Measurements from ENCODE around the gene MOG. TPM values are rescaled to one million over a fixed set of nuclear protein-coding genes. Genes with fewer than 3 reads are reported as not detected.

The MOG gene
- polyA plus RNA-seq, 3 donors: not detected

DNA sequence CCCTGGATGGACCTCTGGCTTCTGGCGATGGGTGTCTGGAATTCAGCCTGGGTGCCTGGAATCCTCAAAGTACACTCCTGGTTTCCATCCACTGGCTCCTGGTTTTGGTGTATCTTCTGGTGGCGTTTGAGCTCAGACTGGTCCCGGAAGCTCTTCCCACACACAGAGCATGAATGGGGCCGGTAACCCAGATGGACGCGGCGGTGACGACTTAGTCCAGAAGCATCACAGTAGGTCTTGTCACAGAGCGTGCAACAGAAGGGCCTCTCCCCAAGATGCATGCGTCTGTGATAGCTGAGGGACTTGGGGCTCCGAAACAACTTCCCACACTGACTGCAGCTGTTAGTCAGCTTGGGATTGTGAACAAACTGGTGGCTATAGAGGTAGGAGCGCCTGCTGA, 16.3 kb downstream of the MOG start:
- Histone ChIP-seq H3K9ac (ENCODE audit: insufficient read depth, low read length, poor library complexity, severe bottlenecking) (no peak overlapping the region), H2AFZ (ENCODE audit: insufficient read depth, low read depth, low read length, poor library complexity, severe bottlenecking) (no peak overlapping the region), H3K9me3 (replicated peaks in 1 of 2; ENCODE audit: control insufficient read depth in 1 of 2, insufficient read depth in 1 of 2, low read length in 2 of 2) (no peaks in the 10 kb centered on the region), H3K79me2 (ENCODE audit: insufficient read depth, low read length) (no peaks in the 10 kb centered on the region), H3K27ac (ENCODE audit: low read depth in 1 of 2, low read length in 2 of 2) (no peak overlapping the region), H4K20me1 (ENCODE audit: insufficient read depth, low read length) (no peaks in the 10 kb centered on the region), H3K4me3 (replicated peaks in 1 of 3; ENCODE audit: low read depth in 2 of 3, low read length in 3 of 3) (no peak overlapping the region), H3K27me3 (ENCODE audit: control insufficient read depth in 2 of 2, insufficient read depth in 2 of 2, low read length in 2 of 2) (no peaks in the 10 kb centered on the region), H3K4me2 (replicated peaks; ENCODE audit: extremely low read depth, low read length, poor library complexity, severe bottlenecking) (no peak overlapping the region), H3K4me1 (ENCODE audit: control insufficient read depth in 1 of 2, insufficient read depth in 2 of 2, low read length in 2 of 2) (no peaks in the 10 kb centered on the region), H3K36me3 (replicated peaks in 1 of 2; ENCODE audit: control insufficient read depth in 1 of 2, insufficient read depth in 2 of 2, low read length in 2 of 2) (no peaks in the 10 kb centered on the region)
- Mint-ChIP-seq H3K4me3 (no peak overlapping the region), H3K4me1 (peaks cover 10% of the 10 kb centered on the region), H3K27me3 (ENCODE audit: low read depth in 3 of 3) (peaks cover 1 to 19% (median 10%) of the 10 kb centered on the region in 3 donors), H3K9me3 (peaks cover 0 to 1% (median 0%) of the 10 kb centered on the region in 7 donors), H3K36me3 (no peaks in the 10 kb centered on the region), H3K27ac (no peak overlapping the region)
- intact Hi-C loops (cut with micrococcal nuclease): no loop called here
- TF ChIP-seq, protein P1, sequence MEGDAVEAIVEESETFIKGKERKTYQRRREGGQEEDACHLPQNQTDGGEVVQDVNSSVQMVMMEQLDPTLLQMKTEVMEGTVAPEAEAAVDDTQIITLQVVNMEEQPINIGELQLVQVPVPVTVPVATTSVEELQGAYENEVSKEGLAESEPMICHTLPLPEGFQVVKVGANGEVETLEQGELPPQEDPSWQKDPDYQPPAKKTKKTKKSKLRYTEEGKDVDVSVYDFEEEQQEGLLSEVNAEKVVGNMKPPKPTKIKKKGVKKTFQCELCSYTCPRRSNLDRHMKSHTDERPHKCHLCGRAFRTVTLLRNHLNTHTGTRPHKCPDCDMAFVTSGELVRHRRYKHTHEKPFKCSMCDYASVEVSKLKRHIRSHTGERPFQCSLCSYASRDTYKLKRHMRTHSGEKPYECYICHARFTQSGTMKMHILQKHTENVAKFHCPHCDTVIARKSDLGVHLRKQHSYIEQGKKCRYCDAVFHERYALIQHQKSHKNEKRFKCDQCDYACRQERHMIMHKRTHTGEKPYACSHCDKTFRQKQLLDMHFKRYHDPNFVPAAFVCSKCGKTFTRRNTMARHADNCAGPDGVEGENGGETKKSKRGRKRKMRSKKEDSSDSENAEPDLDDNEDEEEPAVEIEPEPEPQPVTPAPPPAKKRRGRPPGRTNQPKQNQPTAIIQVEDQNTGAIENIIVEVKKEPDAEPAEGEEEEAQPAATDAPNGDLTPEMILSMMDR (IDR thresholded peaks at IDR 0.05): no peak
- 99% methylated on average over 9 of the region's 12 CpGs for WGBS (ENCODE audit: insufficient coverage)
- no peak for DNase-seq

DNA sequence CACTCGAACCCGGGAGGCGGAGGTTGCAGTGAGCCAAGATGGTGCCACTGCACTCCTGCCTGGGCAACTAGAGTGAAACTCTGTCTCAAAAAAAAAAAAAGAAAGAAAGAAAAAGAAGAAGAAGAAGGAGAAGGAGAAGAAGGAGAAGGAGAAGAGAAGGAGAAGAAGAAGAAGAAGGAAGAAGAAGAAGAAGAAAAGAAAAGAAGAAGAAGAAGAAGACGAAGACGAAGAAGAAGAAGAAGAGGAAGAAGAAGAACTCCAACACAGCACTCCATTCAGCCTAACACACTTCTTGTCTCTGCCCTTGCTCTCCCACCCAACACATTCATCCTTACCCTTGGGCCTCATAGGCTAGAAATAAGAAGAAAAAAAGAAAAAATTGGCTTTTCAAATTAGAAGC, 17.1 kb downstream of the MOG start:
- TF ChIP-seq, protein P1 (IDR thresholded peaks at IDR 0.05): no peak
- Mint-ChIP-seq H3K36me3 (no peaks in the 10 kb centered on the region), H3K27ac (peak overlapping the region in 3 of 7 donors; percentile 3 to 19 (median 4)), H3K9me3 (peaks cover 0 to 1% (median 0%) of the 10 kb centered on the region in 7 donors), H3K27me3 (ENCODE audit: low read depth in 3 of 3) (peaks cover 1 to 19% (median 10%) of the 10 kb centered on the region in 3 donors), H3K4me1 (peaks cover 10% of the 10 kb centered on the region), H3K4me3 (no peak overlapping the region)
- Histone ChIP-seq H3K4me2 (replicated peaks; ENCODE audit: extremely low read depth, low read length, poor library complexity, severe bottlenecking) (no peak overlapping the region), H3K27ac (ENCODE audit: low read depth in 1 of 2, low read length in 2 of 2) (no peak overlapping the region), H3K27me3 (ENCODE audit: control insufficient read depth in 2 of 2, insufficient read depth in 2 of 2, low read length in 2 of 2) (no peaks in the 10 kb centered on the region), H3K9ac (ENCODE audit: insufficient read depth, low read length, poor library complexity, severe bottlenecking) (no peak overlapping the region), H3K4me1 (ENCODE audit: control insufficient read depth in 1 of 2, insufficient read depth in 2 of 2, low read length in 2 of 2) (no peaks in the 10 kb centered on the region), H3K36me3 (replicated peaks in 1 of 2; ENCODE audit: control insufficient read depth in 1 of 2, insufficient read depth in 2 of 2, low read length in 2 of 2) (no peaks in the 10 kb centered on the region), H3K79me2 (ENCODE audit: insufficient read depth, low read length) (no peaks in the 10 kb centered on the region), H4K20me1 (ENCODE audit: insufficient read depth, low read length) (no peaks in the 10 kb centered on the region), H2AFZ (ENCODE audit: insufficient read depth, low read depth, low read length, poor library complexity, severe bottlenecking) (no peak overlapping the region), H3K4me3 (replicated peaks in 1 of 3; ENCODE audit: low read depth in 2 of 3, low read length in 3 of 3) (no peak overlapping the region), H3K9me3 (replicated peaks in 1 of 2; ENCODE audit: control insufficient read depth in 1 of 2, insufficient read depth in 1 of 2, low read length in 2 of 2) (no peaks in the 10 kb centered on the region)
- intact Hi-C loops (cut with micrococcal nuclease): no loop called here
- DNase-seq: no peak
- no CpG with 5 or more reads among the region's 5 CpGs for WGBS (ENCODE audit: insufficient coverage)
